HCT116 (cell line): ENCODE results near the gene KRT78.

Experiments
- CEBPB ChIP-seq: IDR thresholded peaks from 2 replicates; pipeline ENCODE4 v1.6.1; 2012; ENCODE audit warnings: low read depth
- CTCF ChIP-seq, 3 experiments: fragments of 200-600 bp in 1 of 3; sonication (generic) in 1 of 3; IDR thresholded peaks in 2 of 3; conservative IDR thresholded peaks in 1 of 3; 2 replicates each; pipeline ENCODE4 v1.5.1; 2012 to 2017; ENCODE audit warnings: low read depth in 2 of 3, low read length in 2 of 3, antibody characterized with exemption in 1 of 3, borderline replicate concordance in 1 of 3, control low read depth in 1 of 3, mild to moderate bottlenecking in 1 of 3, mixed read lengths in 1 of 3, mixed run types in 1 of 3, moderate library complexity in 1 of 3; ENCODE audit not compliant: insufficient read depth in 1 of 3
- ELF1 ChIP-seq: IDR thresholded peaks from 2 replicates; pipeline ENCODE4 v1.6.1; 2012; ENCODE audit warnings: low read depth, borderline replicate concordance
- EZH2 ChIP-seq: fragments of 200-600 bp; sonication (generic); IDR thresholded peaks from 2 replicates; pipeline ENCODE4 v1.6.1; 2017; ENCODE audit warnings: antibody characterized with exemption, mixed run types
- EZH2phosphoT487 ChIP-seq: fragments of 200-600 bp; IDR thresholded peaks from 2 replicates; pipeline ENCODE4 v1.6.1; 2018; ENCODE audit warnings: antibody characterized with exemption, borderline replicate concordance
- POLR2A ChIP-seq: IDR thresholded peaks from 2 replicates; pipeline ENCODE4 v1.7.0; 2011; ENCODE audit warnings: borderline replicate concordance; ENCODE audit not compliant: insufficient read depth, insufficient read length; ENCODE audit errors: extremely low read depth
- POLR2AphosphoS5 ChIP-seq: IDR thresholded peaks from 2 replicates; pipeline ENCODE4 v1.6.1; 2011; ENCODE audit warnings: mild to moderate bottlenecking, low read depth, low read length, moderate library complexity
- SP1 ChIP-seq: IDR thresholded peaks from 2 replicates; pipeline ENCODE4 v1.6.1; 2012; ENCODE audit warnings: low read depth
- SRF ChIP-seq: IDR thresholded peaks from 2 replicates; pipeline ENCODE4 v1.6.1; 2012; ENCODE audit warnings: low read depth
- YY1 ChIP-seq: IDR thresholded peaks from 2 replicates; pipeline ENCODE4 v1.6.1; 2011; ENCODE audit warnings: low read length, low read depth, moderate library complexity, mild to moderate bottlenecking; ENCODE audit not compliant: insufficient replicate concordance; ENCODE audit errors: extremely low read depth

DNA sequence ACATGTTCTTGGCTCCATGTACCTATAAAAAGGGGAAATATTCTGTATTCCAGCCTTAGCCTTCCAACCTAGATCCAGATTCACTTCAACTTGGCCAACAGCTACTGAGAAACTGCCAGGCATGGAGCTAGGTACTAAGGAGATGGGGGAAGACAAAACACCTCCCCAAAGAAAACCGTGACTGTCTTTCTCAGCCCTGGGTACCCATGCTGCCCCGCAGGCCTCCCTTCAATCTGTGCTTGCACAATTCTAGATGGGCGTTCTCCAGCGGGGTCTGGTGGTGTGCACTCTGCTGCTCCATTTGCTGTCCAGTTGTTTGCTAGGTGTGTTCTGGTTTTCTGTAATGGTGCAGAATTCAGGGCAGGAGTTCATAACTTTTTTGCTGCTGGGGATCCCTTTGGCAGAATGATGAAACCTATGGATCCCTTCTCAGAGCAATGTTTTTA, 34.1 kb downstream of the KRT78 start:
- TF ChIP-seq EZH2: no peak
- no peak for TF ChIP-seq POLR2A
- no peak for TF ChIP-seq SP1
- no peak for TF ChIP-seq CEBPB
- TF ChIP-seq CTCF (IDR thresholded peaks at IDR 0.05 in 2 of 3, conservative IDR thresholded peaks at IDR 0.05 in 1 of 3; ENCODE audit: borderline replicate concordance in 1 of 3, insufficient read depth in 1 of 3, low read depth in 2 of 3, low read length in 2 of 3): no peak
- TF ChIP-seq EZH2phosphoT487: no peak
- TF ChIP-seq POLR2AphosphoS5: no peak
- no peak for TF ChIP-seq YY1
- TF ChIP-seq ELF1: no peak
- TF ChIP-seq SRF: no peak
